Measurements from ENCODE around the gene HYAL2. TPM values are rescaled to one million over a fixed set of nuclear protein-coding genes. Genes with fewer than 3 reads are reported as not detected.
A peak's percentile ranks its signal among the peaks of the same experiment; 100 is the strongest.

The HYAL2 gene
- total RNA-seq, 1 donor from 2014 or later = 48.4 TPM

GRCh38 chr3:50341537-50341936, 19.0 kb upstream of the HYAL2 start:
- H3K27ac Mint-ChIP-seq (ENCODE audit: unreplicated experiment) = no peak overlapping the region
- peaks cover 4% of the 10 kb centered on the region for H3K36me3 Mint-ChIP-seq (ENCODE audit: unreplicated experiment)
- no peak for DNase-seq
- peaks cover 15% of the 10 kb centered on the region for H3K4me1 Mint-ChIP-seq (ENCODE audit: low read depth, unreplicated experiment)
- no peak overlapping the region for H3K4me3 Mint-ChIP-seq (ENCODE audit: unreplicated experiment)
- TF ChIP-seq CTCF (IDR thresholded peaks at IDR 0.05; ENCODE audit: partially characterized antibody, unreplicated experiment) = no peak
- H3K27me3 Mint-ChIP-seq (ENCODE audit: unreplicated experiment) = peaks cover 29% of the 10 kb centered on the region
- peaks cover 18% of the 10 kb centered on the region for H3K9me3 Mint-ChIP-seq (ENCODE audit: unreplicated experiment)

- no peak for TF ChIP-seq CTCF (IDR thresholded peaks at IDR 0.05; ENCODE audit: partially characterized antibody, unreplicated experiment)
- DNase-seq = no peak
- H3K27me3 Mint-ChIP-seq (ENCODE audit: unreplicated experiment) = peaks cover 32% of the 10 kb centered on the region
- H3K4me3 Mint-ChIP-seq (ENCODE audit: unreplicated experiment) = peak within 1 kb of the TSS; percentile 69
- H3K4me1 Mint-ChIP-seq (ENCODE audit: low read depth, unreplicated experiment) = peaks cover 20% of the 10 kb centered on the region
- H3K27ac Mint-ChIP-seq (ENCODE audit: unreplicated experiment) = no peak within 1 kb of the TSS
- peaks cover 4% of the 10 kb centered on the region for H3K36me3 Mint-ChIP-seq (ENCODE audit: unreplicated experiment)
- H3K9me3 Mint-ChIP-seq (ENCODE audit: unreplicated experiment) = peaks cover 21% of the 10 kb centered on the region
Measured at GRCh38 chr3:50340448-50341329, 18.1 kb upstream of the HYAL2 start, which contains the start of gene RASSF1. TSS of gene RASSF1 (minus strand) at chr3:50340836. CDS start at chr3:50340805, 31 bp downstream.

GRCh38 chr3:50340147-50340447, 17.6 kb upstream of the HYAL2 start:
- H3K27me3 Mint-ChIP-seq (ENCODE audit: unreplicated experiment) = peaks cover 32% of the 10 kb centered on the region
- peaks cover 20% of the 10 kb centered on the region for H3K4me1 Mint-ChIP-seq (ENCODE audit: low read depth, unreplicated experiment)
- H3K9me3 Mint-ChIP-seq (ENCODE audit: unreplicated experiment) = peaks cover 22% of the 10 kb centered on the region
- no peak overlapping the region for H3K27ac Mint-ChIP-seq (ENCODE audit: unreplicated experiment)
- peaks cover 4% of the 10 kb centered on the region for H3K36me3 Mint-ChIP-seq (ENCODE audit: unreplicated experiment)
- DNase-seq = no peak
- no peak for TF ChIP-seq CTCF (IDR thresholded peaks at IDR 0.05; ENCODE audit: partially characterized antibody, unreplicated experiment)
- peak overlapping the region; percentile 42 for H3K4me3 Mint-ChIP-seq (ENCODE audit: unreplicated experiment)

GRCh38 chr3:50339485-50340146, 17.1 kb upstream of the HYAL2 start:
- Mint-ChIP-seq H3K4me3 (ENCODE audit: unreplicated experiment) (peak overlapping the region; percentile 69), H3K9me3 (ENCODE audit: unreplicated experiment) (peaks cover 22% of the 10 kb centered on the region), H3K36me3 (ENCODE audit: unreplicated experiment) (peaks cover 4% of the 10 kb centered on the region), H3K4me1 (ENCODE audit: low read depth, unreplicated experiment) (peaks cover 20% of the 10 kb centered on the region), H3K27ac (ENCODE audit: unreplicated experiment) (no peak overlapping the region), H3K27me3 (ENCODE audit: unreplicated experiment) (peaks cover 32% of the 10 kb centered on the region)
- no peak for DNase-seq
- TF ChIP-seq CTCF (IDR thresholded peaks at IDR 0.05; ENCODE audit: partially characterized antibody, unreplicated experiment) = no peak

GRCh38 chr3:50338965-50339364, 16.4 kb upstream of the HYAL2 start:
- Mint-ChIP-seq H3K4me1 (ENCODE audit: low read depth, unreplicated experiment) (peaks cover 24% of the 10 kb centered on the region), H3K4me3 (ENCODE audit: unreplicated experiment) (peak overlapping the region; percentile 93), H3K27ac (ENCODE audit: unreplicated experiment) (peak overlapping the region; percentile 40), H3K9me3 (ENCODE audit: unreplicated experiment) (peaks cover 22% of the 10 kb centered on the region), H3K36me3 (ENCODE audit: unreplicated experiment) (peaks cover 4% of the 10 kb centered on the region), H3K27me3 (ENCODE audit: unreplicated experiment) (peaks cover 30% of the 10 kb centered on the region)
- no peak for DNase-seq
- no peak for TF ChIP-seq CTCF (IDR thresholded peaks at IDR 0.05; ENCODE audit: partially characterized antibody, unreplicated experiment)

Measured in glutamatergic neuron (in vitro differentiated cells).